RWPE1 (cell line): ENCODE data around the gene ANTXR1.

Experiments used
- CTCF ChIA-PET: fragments of 350-600 bp; sonication (Branson Sonifier 250); formaldehyde crosslinking; extraction: SDS; loops from one replicate; lab custom pipeline; 2021; lab: Yijun Ruan, JAX
- POLR2A ChIA-PET: fragments of 400-600 bp; formaldehyde crosslinking; extraction: SDS; loops from one replicate; lab custom pipeline; 2020; ENCODE audit warnings: antibody characterized with exemption; ENCODE audit not compliant: low non-redundant PET; lab: Yijun Ruan, JAX
- DNase-seq: peaks from one replicate; pipeline ENCODE4 v3.0.0; 2012; ENCODE audit warnings: low spot score
- H3K27ac ChIP-seq: fragments of 450-650 bp; 2 replicates; pipeline ENCODE4 v1.5.1; 2017
- CTCF ChIP-seq: fragments of 450-650 bp; conservative IDR thresholded peaks from 2 replicates; pipeline ENCODE4 v1.5.1; 2017; ENCODE audit warnings: low read depth, mild to moderate bottlenecking

Gene ANTXR1

GRCh38 chr2:69017835-69018234 lies 4.9 kb downstream of the ANTXR1 start:
- no peak for TF ChIP-seq CTCF
- POLR2A ChIA-PET = no interaction called here
- no peak overlapping the region for H3K27ac ChIP-seq
- no peak for DNase-seq
- CTCF ChIA-PET = no interaction called here

- H3K27ac ChIP-seq = no peak overlapping the region
- CTCF ChIA-PET = interaction anchor here (0.7 kb wide), 1 partner anchor 12 kb away, joined by 3 read pairs; no protein-coding TSS in a partner anchor
- TF ChIP-seq CTCF = no peak
- POLR2A ChIA-PET = no interaction called here
- no peak for DNase-seq
These were observed 5.7 kb downstream of the ANTXR1 start for GRCh38 chr2:69018678-69019095.

GRCh38 chr2:69020496-69021426 lies 7.8 kb downstream of the ANTXR1 start:
- H3K27ac ChIP-seq = no peak overlapping the region
- ChIA-PET POLR2A (no interaction called here), CTCF (no interaction called here)
- TF ChIP-seq CTCF = no peak
- no peak for DNase-seq

- no peak for TF ChIP-seq CTCF
- DNase-seq = no peak
- ChIA-PET POLR2A (no interaction called here), CTCF (no interaction called here)
- H3K27ac ChIP-seq = no peak overlapping the region
These were observed 8.7 kb downstream of the ANTXR1 start for GRCh38 chr2:69021727-69022126.

- H3K27ac ChIP-seq = no peak overlapping the region
- DNase-seq = peak; percentile 73
- TF ChIP-seq CTCF = no peak
- ChIA-PET CTCF (interaction anchor here (1.2 kb wide), 1 partner anchor 10 kb away, joined by 3 read pairs; no protein-coding TSS in a partner anchor), POLR2A (no interaction called here)
These were observed 9.6 kb downstream of the ANTXR1 start for GRCh38 chr2:69022548-69022947.

- DNase-seq = no peak
- no peak for TF ChIP-seq CTCF
- ChIA-PET CTCF (interaction anchor here (0.7 to 1.2 kb wide), 2 partner anchors 11 to 204 kb away, joined by 3 read pairs; no protein-coding TSS in a partner anchor), POLR2A (no interaction called here)
- no peak overlapping the region for H3K27ac ChIP-seq
These were observed 10.3 kb downstream of the ANTXR1 start for GRCh38 chr2:69023236-69023635.
